Measurements from ENCODE around the gene PTGDS.

The PTGDS gene

DNA sequence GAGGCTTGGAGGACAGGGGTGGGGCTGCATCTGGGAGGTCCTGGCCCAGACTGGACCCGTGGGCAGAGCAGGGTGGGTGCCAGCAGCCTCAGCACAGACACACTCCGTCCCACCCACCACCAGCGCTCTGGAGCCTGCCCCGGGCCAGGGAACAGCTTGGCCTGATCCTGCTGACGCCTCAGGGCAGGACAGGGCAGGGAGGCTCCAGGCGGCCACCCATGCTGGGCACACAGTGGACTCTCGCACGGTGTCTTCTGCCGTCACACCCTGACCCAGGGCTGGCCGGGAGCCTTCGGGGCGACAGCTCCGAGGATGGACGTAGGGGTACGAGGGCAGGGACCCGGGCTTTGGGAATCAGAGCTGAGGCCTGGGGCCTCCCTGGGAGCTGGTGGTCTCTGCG lies 8.2 kb upstream of the PTGDS start:
- TF ChIP-seq, protein P1, sequence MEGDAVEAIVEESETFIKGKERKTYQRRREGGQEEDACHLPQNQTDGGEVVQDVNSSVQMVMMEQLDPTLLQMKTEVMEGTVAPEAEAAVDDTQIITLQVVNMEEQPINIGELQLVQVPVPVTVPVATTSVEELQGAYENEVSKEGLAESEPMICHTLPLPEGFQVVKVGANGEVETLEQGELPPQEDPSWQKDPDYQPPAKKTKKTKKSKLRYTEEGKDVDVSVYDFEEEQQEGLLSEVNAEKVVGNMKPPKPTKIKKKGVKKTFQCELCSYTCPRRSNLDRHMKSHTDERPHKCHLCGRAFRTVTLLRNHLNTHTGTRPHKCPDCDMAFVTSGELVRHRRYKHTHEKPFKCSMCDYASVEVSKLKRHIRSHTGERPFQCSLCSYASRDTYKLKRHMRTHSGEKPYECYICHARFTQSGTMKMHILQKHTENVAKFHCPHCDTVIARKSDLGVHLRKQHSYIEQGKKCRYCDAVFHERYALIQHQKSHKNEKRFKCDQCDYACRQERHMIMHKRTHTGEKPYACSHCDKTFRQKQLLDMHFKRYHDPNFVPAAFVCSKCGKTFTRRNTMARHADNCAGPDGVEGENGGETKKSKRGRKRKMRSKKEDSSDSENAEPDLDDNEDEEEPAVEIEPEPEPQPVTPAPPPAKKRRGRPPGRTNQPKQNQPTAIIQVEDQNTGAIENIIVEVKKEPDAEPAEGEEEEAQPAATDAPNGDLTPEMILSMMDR (IDR thresholded peaks at IDR 0.05; ENCODE audit: low read depth, low read length, missing control alignments): no peak
- DNase-seq (ENCODE audit: low read depth): no peak
- H3K4me3 ChIP-seq (ENCODE audit: low read depth, low read length): no peak overlapping the region

GRCh38 chr9:136969774-136970173 lies 7.5 kb upstream of the PTGDS start:
- TF ChIP-seq, protein P1 (IDR thresholded peaks at IDR 0.05; ENCODE audit: low read depth, low read length, missing control alignments): no peak
- no peak for DNase-seq (ENCODE audit: low read depth)
- no peak overlapping the region for H3K4me3 ChIP-seq (ENCODE audit: low read depth, low read length)

- no peak for DNase-seq (ENCODE audit: low read depth)
- TF ChIP-seq, protein P1 (IDR thresholded peaks at IDR 0.05; ENCODE audit: low read depth, low read length, missing control alignments): no peak
- no peak overlapping the region for H3K4me3 ChIP-seq (ENCODE audit: low read depth, low read length)
Measured at GRCh38 chr9:136970361-136970760, 6.9 kb upstream of the PTGDS start.

- DNase-seq (ENCODE audit: low read depth): no peak
- no peak overlapping the region for H3K4me3 ChIP-seq (ENCODE audit: low read depth, low read length)
- TF ChIP-seq, protein P1 (IDR thresholded peaks at IDR 0.05; ENCODE audit: low read depth, low read length, missing control alignments): no peak
Measured at GRCh38 chr9:136971746-136972145, 5.6 kb upstream of the PTGDS start.

DNA sequence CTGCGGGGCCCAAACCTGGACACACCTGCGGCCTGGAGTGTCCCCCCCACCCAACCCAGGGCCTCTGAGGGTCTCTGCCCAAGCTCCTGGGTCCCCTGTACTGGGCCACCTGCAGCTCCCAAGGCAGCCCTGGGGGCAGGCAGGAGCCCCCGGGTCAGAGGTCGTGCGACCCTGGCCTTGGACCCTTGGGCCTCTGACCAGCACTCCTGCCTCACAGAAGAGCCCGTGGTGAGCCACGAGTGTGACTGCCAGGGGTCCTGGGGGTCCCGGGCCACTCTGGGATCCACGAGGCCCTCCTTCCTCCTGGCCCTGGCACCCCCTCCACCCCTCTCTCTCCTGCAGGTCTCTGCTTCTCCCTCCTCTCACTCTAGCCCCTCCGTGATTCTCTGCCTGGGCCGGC lies 5.0 kb upstream of the PTGDS start:
- TF ChIP-seq, protein P1 (IDR thresholded peaks at IDR 0.05; ENCODE audit: low read depth, low read length, missing control alignments): no peak
- no peak for DNase-seq (ENCODE audit: low read depth)
- no peak overlapping the region for H3K4me3 ChIP-seq (ENCODE audit: low read depth, low read length)

GRCh38 chr9:136972743-136973142 lies 4.6 kb upstream of the PTGDS start:
- no peak for DNase-seq (ENCODE audit: low read depth)
- H3K4me3 ChIP-seq (ENCODE audit: low read depth, low read length): no peak overlapping the region
- TF ChIP-seq, protein P1 (IDR thresholded peaks at IDR 0.05; ENCODE audit: low read depth, low read length, missing control alignments): no peak
